ENCODE data around the gene EGLN1.

EGLN1 gene

DNA sequence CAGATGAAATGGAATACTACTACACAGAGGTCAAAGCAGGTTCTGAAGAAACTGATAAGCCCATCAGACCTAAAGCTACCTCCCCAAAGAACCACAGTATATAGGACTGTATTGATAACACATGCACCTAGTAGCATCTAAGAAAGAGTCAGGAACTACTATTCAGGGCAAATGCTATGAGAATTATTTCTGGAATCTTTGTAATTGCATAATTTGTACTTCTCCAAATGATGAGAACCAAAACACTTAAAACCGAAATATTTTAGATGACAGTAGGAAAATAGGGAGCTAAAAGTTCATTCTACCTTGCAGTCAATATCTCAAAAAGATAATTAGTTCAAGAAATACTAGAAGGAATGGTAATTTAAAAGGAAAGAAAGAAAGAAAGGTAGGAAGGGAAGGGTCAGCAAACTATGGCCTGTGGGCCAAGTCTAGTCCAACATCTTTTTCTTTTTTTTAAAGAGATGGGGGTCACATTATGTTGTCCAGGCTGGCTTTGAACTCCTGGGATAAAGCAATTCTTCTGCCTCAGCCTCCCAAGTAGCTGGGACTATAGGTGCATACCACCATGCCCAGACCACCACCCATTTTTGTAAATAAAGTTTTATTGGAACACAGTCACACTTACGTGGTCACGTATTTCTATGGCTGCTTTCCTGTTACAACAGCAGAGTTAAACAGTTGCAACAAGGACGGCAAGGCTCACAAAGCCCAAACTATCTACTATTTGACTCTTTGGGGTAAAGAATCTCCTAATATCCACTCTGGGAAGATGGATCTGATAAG lies 24.0 kb downstream of the EGLN1 start:
- no peak for DNase-seq (ENCODE audit: low spot score)

DNA sequence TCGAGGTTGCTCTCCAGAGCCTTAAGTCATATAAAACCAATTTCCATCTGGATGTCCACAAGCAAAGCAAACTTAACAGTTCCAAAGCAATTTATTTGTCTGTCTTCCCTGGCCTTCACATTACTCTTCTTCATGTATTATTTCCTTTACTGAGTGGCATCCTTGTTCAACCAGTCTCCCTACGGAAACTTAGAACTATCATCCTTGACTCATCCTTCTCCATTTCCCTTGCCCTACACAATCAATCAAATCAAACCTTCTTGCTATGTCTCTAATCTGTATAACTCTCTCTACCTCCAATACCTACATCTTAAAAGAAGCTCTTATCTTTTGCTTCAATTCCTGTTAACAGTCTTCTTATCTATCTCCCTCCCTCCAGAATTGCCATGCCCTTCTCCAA lies 25.4 kb downstream of the EGLN1 start:
- no peak for DNase-seq (ENCODE audit: low spot score)

DNA sequence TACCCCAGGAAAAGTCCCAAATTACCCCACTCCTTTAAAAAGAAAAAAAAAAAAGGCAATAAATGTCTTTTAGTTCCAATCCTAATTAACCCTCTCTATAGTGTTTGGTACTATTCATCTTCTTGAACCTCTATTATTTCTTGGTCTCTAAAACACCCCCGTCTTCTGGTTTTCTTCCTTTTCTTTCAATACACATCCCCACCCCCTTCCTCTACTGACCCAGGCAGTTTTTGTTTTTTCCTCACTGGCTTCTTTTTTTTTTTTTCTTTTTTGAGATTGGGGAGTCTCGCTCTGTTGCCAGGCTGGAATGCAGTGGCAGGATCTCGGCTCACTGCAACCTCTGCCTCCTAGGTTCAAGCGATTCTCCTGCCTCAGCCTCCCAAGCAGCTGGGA lies 26.1 kb downstream of the EGLN1 start:
- no peak for DNase-seq (ENCODE audit: low spot score)

DNA sequence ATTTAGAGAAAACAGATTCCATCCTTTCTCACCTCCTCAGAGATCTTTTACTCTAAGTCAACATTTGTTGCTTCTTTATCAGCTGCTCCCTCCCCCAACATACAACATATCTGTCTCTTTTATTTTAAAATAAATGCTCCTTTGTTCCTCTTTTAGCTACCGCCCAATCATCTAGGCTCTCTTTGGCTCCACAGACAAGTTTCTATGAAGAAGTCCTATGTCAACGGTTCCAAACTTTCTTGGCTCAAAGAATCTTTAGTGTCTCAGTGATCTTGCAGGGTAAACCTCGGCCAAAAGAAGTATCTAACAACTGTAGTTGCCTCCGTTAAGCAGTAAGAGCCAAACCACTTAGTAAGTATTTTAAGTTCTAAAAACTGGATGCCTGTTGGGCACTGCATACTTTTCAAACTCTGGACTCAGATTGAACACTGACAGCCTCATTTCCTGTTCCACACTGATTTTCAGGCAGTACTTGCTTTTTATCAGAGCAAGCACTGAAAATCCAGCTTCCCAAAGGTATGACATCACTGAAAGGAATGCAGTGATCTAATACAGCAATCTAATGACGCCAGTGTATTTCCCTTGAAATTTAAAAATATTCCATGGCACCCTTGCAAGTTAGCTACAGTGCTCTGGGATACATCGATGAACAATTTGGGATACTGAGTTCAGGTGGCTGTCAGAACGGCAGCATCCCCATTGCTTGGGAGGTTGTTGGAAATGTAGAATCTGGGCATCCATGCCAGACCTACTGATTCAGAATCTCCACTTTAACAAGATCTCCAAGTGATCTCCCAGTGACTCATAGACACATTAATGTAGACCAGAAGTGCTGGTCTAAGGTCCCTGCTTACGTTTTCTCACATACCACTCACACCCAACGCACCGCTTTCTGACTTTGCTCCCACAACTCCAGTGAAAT lies 26.8 kb downstream of the EGLN1 start:
- DNase-seq (ENCODE audit: low spot score), result peak; percentile 90

DNA sequence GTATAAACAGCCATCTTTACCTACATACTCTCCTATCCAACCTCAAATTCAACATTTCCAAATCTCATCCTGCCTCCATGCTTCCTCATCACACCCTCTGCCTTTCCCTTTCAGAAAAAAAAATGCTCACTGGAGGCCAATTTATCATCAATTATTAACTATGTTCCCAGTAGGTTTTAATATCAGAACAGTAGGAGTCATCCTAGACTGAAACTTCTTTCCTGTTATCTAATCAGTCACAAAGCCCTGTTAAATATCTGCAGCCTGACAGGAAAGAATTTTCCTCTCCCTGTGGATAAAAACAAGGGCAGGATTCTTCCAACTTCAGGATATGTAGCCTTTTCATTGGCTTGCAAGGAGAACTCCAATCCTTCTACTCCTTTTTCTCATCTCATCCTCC lies 28.4 kb downstream of the EGLN1 start:
- DNase-seq (ENCODE audit: low spot score), result no peak

DNA sequence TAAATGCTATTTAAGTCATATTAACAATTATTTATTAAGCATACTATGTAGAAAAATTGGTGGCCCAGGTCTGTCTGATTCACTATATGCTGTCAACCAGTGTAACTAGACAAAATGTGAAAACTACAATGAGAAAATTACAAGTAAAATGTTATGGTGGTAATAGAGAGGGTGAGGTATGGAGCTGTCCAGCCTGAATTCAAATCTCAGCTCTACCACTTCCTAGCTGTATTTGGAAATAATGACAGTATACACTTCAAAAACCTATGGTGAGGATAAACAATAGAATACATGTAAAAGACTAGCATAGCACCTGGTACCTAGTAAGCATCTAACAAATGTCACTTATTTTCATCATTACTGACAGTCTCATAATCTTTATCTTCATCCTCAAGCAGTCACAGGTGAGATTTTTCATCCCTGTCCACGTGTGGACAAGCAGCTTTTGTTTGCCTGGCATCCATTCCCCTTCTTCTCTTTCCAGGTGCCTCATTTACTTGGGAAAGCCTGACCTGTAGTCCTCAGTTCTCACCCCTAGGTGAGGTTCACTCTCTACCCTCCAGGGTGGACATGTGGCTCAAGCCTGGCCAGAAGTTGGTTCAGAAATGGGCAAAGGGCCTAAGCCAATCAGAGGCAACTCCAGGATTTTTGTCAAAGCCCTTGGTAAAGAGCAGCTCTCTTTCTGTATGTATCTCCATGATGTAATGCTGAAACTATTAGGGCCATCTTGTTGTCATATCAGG lies 29.5 kb downstream of the EGLN1 start:
- no peak for DNase-seq (ENCODE audit: low spot score)

DNA sequence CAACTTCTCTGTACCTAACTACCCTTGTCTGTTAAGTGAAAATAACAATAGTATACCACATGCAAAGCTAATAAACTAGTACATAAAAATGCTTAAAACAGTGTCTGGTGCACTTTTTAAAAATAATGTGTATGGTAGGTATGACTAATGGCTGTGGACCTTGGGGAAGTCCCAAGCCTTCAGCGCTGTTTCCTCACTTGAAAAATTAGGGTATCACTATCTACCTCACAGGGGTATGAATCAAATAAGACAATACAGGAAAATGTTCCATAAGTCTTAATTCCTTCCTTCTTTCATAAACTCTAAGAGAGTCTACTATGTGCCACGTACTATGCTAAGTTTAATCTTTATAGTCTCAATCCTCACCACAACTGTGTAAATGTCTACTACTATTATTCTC lies 32.0 kb downstream of the EGLN1 start:
- no peak for DNase-seq (ENCODE audit: low spot score)

DNA sequence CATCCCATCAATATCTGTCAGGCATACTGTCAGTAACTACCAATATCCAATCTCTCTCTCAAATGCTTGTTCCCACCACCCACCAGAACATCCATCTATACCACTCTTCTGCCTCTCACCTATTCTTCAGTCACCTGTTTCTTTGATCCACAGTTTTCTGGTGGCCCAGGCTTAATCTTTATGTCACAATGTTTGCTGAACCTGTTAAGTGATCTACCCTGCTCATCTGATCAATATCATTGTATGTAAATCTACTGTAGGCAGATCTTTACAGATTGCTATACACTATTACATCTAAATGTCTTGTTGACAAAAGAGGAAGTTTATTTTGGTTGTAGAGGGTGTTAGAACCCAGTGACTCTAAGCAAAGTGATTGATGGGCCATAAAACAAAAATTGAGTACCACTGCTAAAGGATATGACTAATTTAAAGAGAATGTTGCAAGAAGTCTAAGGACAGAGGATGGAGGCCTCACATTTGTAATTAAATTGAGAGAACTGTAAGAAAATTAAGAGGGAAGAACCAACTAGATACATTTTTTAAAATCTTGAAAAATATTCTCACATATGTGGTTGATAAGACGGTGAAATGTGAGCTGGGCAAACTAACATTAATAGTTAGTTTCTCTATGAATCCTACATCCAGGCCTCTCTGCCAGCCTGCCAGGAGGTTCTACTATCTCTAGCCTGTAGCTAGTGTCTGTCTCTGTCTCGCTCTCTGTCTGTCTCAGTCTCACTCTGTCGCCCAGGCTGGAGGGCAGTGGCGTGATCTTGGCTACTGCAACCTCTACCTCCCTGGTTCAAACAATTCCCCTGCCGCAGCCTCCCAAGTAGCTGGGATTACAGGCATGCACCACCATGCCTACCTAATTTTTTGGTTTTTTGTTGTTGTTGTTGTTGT lies 34.1 kb downstream of the EGLN1 start:
- DNase-seq (ENCODE audit: low spot score), result peak; percentile 20

DNA sequence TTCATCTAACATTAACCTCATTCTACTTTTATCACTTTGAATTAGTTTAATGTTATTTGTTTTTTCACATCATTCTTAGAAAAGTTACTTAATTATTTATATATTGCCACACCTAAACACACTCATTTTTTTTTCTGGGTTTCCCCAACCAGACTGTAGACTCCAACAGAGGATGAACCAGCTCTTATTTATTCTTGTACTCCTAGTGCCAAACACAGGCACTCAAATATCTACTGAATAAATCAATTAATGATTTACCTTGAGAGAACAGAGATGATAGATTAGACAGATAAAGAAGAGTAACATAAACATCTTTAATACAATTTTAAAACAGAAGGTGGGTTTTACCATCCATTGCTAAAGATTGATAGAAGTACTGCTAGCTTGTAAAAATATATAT lies 35.6 kb downstream of the EGLN1 start:
- no peak for DNase-seq (ENCODE audit: low spot score)

DNA sequence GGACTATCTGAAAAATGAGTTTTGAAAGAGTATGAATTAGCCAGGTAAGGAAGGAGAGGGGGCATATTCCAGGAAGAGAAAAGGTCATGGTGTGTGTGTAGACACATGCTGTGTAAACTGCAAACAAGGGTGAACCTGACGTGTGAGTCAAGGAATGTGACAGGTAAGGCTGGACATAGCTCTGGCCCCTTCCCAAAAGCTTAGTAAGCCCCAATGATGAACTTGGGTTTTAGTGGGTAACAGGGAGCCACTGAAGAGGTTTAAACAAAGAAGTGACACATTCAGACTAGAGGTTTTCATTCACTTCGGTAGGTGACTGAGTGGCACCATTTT lies 36.7 kb downstream of the EGLN1 start:
- DNase-seq (ENCODE audit: low spot score), result no peak

DNA sequence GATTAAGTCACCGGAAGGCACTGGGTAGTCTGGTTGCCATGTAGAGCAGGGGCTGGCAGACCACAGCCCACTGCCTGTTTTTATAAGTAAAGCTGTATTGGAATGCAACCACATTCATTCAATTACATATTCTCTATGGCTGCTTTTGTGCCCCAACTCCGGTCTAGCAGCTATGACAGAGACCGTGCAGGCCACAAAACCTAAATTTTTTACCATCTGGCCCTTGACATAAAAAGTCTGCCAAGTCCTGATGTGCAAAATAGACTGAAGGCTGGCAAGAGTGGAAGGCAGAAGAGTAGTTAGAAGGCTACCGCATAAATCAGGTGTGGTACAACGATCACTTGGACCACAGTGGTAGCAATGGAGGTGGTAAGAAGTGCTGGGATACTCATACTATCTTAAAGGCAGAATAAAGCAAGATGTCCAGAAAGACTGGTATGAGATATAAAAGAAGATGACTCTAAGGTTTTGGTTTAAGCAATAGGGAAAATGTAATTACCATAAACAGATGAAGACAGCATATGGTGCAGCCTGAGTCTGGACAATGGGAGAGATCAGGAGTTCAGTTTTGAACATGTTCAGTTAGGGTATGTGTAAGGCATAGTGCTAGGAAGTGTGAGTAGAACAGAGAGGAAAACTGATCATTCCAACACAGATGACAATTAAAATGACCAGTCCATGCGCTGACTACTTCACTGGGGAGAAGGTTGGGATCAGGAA lies 37.2 kb downstream of the EGLN1 start:
- DNase-seq (ENCODE audit: low spot score), result no peak

DNA sequence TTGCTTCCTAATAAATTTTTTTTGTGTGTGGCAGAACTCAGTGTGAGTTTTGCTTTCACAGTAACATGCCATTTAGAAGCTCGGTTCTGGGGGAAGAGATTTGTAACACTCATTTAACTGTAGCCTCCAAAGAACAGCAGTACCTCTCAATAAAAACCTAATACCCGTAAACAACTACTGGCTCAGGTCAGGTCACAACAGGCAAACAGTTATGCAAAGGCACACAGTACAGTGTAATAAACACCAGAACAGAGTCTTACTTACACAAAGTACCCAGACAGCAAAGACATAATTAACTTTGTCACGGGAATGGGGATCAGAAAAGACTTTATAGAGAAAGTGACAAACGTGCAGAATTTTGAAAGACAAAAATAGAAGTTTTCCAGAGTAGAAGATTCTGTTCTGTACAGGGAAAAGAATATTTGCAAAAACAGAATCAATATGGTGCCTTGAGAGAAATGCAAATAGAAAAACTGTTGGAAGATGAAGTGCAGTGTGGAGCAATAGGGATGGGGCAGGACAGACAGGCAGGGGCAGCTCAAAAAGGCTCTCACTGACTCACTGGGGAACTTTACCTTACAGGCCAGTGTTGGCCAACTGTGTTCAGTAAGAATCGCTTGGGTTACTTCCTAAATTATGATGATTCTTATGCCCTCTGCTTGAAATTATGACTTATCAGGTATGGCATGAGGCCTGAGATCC lies 38.8 kb downstream of the EGLN1 start:
- DNase-seq (ENCODE audit: low spot score), result no peak

DNA sequence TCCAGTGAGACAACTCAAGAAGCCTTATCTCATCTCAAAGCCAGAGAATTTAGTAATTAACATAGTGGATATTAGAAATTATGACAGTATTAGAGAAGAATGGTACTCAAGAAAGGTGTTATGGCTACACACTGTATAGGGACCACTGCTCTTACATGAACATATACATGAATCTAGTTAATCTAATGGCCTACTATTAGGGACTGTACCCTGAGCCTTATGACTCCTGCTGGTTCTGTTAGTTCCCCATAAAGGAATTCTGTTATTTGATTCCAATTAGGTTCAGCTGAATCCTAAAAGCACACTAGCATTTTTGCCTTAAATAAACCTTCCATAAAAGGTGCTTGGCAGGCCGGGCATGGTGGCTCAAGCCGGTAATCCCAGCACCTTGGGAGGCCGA lies 39.7 kb downstream of the EGLN1 start:
- no peak for DNase-seq (ENCODE audit: low spot score)

DNA sequence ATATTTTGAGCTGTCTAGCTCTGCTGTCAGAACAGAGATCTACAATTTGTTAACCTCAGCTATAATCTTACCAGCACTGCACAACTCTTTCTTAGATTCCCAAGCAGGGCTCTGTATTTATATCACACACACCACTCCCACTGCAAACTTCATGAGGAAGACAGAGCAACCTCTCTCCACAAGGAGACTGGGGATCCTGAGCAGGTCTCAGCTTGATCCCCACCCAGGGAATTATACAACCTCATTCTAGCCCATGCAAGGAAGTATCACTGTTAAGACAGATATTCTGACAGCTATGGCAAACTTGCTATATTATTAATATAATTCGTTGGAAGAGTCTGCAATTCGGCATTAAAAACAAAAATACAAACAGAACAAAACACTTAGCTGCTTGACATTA lies 40.4 kb downstream of the EGLN1 start:
- DNase-seq (ENCODE audit: low spot score), result no peak

DNA sequence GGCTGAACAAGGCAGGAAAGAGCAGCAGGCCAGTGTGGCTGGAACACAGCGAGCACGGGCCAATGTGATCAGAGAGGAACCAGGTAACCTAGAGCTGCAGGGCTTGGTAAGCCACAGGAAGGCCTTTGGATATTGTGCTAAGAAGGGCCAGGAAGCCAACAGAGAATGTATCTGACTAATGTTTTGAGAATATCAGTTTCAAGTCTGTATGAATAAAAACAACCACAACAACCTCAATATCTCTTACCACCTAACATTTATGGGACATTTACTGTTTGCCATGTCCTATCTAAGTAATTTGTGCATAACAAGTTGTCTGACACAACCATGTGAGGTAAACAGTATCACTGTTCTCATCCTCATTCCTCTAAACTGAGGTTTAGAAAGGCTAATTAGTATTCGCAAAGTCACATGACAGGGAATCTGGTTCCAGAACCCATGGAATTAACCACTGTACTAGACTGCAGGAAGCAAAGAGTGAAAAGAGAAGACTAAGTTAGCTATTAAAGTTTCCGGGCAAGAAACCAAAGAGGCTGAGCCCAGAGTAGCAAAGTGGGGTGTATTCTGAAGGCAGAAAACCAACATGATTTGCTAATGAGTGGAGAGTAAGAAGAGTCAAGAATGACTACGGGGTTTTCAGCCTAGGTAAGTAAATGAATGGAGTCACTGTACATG lies 45.1 kb downstream of the EGLN1 start:
- DNase-seq (ENCODE audit: low spot score), result no peak

DNA sequence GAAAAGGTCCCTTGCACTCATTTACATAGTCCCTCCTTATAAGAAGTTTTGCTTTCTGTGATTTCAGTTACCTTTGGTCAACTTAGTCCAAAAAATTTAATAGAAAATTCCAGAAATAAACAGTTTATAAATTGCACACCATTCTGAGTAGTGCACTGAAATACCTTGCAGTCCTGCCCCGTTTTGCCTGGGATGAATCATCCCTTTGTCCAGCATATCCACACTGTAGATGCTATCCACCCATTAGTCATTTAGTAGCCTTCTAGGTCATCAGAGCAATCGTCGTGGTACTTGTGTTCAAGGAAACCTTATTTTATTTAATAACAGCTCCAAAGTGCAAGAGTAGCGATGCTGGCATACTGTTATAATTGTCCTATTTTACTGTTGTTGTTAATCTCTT lies 46.0 kb downstream of the EGLN1 start:
- no peak for DNase-seq (ENCODE audit: low spot score)

DNA sequence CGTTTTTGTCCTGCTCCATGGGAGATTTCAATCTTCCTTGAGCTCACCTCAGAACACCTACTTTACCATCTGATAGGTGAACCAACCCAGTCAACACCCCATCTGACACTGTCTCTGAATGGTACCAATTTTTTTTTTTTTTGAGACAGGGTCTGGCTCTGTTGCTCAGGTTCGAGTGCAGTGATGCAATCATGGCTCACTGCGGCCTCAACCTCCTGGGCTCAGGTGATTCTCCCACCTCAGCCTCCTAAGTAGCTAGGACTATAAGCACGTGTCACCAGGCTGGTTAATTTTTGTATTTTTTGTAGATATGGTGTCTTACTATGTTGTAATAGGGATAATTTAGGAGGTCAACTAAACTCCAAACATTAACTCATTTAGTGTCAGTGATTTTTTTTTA lies 47.7 kb downstream of the EGLN1 start:
- no peak for DNase-seq (ENCODE audit: low spot score)

DNA sequence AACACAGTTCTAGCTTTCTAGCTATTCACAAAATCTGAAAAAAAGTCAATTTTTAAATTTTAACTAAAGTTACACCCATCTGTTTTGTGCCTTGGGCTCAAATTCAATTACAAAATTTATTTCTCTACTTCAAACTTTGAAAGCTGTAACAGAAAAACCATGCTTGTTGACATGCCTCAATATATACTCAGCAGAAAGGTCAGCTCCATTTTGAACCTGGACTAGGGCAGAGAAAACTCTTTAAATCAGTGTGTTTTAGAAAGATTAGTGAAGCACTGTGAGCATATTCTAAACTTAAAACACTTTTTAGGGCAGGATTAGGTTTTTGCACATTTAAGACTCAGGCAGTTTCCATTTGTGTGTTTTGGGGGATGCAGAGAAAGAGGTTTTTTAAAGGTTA lies 49.6 kb downstream of the EGLN1 start:
- DNase-seq (ENCODE audit: low spot score), result no peak

DNA sequence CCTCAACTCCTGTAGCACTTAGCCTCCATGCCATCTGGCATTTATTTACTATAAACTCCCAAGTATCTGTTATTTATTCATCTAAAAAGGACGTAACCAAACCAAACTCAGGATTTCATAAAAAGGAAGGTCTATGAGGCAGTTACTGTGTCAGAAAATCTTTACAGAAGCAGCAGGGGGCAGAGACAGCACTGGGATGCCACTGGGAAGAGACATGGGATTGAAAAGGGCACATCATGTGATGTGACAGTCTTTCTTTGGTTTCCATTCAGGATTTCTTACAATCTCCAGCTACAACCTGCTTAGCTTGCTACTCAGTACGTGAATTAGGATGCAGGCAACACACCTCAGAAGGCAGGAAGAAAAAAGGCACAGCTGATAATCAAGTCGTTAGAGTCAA lies 52.8 kb downstream of the EGLN1 start:
- DNase-seq (ENCODE audit: low spot score), result no peak

DNA sequence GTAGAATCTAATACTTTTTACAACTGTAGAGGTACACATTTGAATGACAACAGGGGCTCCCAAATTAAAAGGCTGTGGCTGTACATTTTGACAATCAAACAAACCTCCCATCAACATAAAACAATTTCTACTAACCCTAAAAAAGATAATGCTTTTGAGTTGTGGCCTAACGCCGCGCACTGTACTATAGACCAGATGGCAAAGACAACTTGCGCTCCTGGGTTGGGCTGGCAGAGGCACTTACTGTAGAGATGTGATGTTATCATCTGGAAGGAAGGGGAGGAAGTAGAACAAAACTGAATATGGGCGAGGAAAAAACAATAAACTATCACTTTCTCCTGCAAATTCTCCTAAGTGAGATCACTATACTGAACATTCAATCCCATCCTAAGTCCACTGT lies 57.9 kb downstream of the EGLN1 start:
- DNase-seq (ENCODE audit: low spot score), result no peak
